Activated T-cell treated with anti-CD3 and anti-CD28 coated beads for 4 hours (primary cell): ENCODE results near the gene TCEANC.
"Not testable (repeated sequence)": the region's sequence is repeated elsewhere in the genome, so short reads cannot be mapped to it uniquely, and the experiment has no call there.

ENCODE experiments used
- DNase-seq: peaks from one replicate; pipeline ENCODE4 v3.0.0-alpha.2; 2020

TCEANC gene

GRCh38 chrX:13658602-13659001 lies 5.7 kb downstream of the TCEANC start:
- DNase-seq, result no peak

DNA sequence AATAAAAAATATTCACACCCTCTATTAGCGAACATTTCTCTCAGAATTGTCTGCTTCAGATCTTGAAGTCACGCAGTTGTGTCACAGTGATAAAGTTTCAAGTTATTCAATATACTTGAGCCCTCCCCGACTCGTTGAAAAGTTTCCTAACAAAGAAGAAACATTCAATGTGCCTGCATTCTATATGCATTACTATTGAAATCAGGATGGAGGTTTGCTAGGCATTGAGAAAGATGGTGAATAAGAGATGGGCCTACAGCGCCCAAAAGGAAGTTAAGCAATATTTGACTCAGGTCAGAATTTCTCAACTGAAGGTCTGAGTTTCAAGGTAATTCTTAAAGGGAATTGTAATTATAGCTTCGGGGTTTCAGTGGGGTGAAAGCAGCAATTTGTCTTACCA lies 6.1 kb downstream of the TCEANC start:
- DNase-seq, result no peak

DNA sequence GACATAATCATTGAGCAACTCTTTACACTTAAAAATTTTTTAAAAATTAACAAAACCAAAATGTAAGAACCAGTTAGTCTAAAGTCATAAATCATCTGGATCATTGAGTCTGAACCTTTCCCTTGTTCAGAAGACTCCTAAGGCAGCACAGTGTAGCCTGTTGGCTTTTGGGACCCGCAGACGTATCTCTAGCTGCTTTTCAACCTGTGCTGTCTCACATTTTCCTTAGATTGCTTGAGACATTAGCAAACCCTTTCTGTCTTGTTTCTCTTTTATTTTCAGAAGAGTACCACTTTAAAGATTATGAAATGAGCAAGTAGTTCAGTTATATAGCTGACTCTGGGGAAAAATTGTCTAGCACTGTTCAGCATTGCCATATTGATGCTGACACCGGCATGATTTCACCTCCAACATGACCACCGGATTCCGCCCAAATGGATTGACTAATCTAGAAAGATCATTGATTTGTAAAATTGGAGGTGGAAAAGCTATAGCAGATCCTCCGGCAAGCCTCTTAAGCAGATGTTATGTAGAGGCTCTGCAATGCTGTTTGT lies 8.9 kb downstream of the TCEANC start:
- no peak for DNase-seq

DNA sequence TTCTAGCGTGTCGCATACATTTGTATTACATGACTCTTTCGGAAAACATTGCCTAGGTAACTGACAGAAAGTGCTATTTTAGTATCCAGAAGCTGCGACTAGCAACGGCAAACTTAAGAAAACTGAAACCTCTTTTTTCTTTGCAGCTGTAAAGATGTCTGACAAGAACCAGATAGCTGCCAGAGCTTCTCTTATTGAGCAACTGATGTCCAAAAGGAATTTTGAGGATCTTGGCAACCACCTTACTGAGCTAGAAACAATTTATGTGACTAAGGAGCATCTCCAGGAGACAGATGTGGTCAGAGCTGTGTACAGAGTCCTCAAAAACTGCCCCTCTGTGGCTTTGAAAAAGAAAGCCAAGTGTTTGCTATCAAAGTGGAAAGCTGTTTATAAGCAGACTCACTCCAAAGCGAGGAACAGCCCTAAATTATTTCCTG lies 9.4 kb downstream of the TCEANC start:
- no peak for DNase-seq

- DNase-seq, result no peak
Observed at GRCh38 chrX:13664020-13664419, 11.1 kb downstream of the TCEANC start.

DNA sequence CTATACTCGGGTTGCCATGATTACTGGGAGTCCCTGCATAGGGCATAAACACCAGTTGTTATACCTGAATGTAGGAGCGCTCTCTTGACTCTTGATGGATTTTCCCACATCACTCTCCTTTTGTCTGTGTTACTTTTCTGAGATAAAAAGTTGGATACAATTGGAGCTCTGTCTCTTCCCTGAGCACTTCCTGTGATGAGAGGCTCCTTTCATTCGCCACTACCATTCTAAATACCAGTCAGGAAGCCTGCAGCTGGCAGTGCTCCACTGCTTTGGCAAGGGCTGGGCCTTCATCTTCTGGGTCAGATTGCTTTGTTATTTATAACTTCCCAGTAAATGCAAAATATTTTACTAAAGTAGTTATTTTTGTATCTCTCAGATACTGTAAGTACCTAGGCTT lies 13.9 kb downstream of the TCEANC start:
- DNase-seq, result no peak

- no peak for DNase-seq
Observed at GRCh38 chrX:13667919-13668318, 15.0 kb downstream of the TCEANC start.

- peak; percentile 14 for DNase-seq
Observed at GRCh38 chrX:13669246-13669737, 16.4 kb downstream of the TCEANC start.

DNA sequence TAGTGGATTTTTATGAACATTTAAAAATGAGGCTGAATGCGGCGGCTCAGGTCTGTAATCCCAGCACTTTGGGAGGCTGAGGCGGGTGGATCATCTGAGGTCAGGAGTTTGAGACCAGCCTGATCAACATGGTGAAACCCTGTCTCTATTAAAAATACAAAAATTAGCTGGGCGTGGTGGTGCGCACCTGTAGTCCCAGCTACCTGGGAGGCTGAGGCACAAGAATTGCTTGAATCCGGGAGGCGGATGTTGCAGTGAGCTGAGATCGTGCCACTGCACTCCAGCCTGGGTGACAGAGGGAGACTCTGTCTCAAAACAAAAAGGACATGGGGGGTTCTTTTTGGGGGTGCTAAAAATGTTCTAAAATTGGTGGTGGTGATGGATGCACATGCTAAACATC lies 16.8 kb downstream of the TCEANC start:
- DNase-seq, result not testable (repeated sequence)

GRCh38 chrX:13670197-13670596 lies 17.3 kb downstream of the TCEANC start:
- DNase-seq, result no peak

- no peak for DNase-seq
Observed at GRCh38 chrX:13673016-13673415, 20.1 kb downstream of the TCEANC start.

- DNase-seq, result no peak
Observed at GRCh38 chrX:13676885-13677284, 23.9 kb downstream of the TCEANC start.

DNA sequence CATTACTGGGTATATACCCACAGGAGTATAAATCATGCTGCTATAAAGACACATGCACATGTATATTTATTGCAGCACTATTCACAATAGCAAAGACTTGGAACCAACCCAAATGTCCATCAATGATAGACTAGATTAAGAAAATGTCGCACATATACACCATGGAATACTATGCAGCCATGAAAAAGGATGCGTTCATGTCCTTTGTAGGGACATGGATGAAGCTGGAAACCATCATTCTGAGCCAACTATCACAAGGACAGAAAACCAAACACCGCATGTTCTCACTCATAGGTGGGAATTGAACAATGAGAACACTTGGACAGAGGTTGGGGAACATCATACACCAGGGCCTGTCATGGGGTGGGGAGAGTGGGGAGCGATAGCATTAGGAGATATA lies 26.8 kb downstream of the TCEANC start:
- DNase-seq, result not testable (repeated sequence)

DNA sequence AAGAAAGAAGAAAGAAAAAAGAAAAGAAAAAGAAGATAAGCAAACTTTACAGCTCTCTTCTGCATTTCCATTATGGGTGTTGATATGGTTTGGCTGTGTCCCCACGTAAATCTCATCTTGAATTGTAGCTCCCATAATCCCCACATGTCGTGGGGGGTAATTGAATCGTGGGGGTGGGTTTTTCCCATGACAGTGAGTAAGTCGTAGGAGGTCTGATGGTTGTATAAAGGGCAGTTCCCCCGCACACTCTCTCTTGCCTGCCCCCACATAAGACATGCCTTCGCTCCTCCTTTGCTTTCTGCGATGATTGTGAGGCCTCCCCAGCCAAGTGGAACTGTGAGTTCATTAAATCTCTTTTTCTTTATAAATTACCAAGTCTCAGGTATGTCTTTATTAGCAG lies 28.7 kb downstream of the TCEANC start:
- DNase-seq, result no peak

DNA sequence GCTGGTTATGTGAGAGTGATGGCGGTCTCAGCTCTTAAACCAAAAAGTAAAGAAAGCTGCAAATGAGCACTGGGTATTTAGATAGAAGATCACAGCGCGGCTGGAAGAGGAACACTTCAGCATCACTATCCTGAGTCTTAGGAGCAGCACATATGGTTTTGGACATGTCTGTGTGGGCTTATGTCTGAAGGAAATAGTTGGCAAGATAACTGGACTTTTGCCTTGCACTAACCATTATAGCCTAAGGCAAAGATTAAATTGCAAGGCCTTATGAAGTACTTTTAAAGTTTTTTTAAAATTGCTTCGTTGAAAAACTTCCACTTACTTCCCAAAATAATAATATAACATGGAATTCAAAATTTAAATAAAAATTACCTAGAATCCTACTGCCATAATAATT lies 31.4 kb downstream of the TCEANC start:
- DNase-seq, result no peak

DNA sequence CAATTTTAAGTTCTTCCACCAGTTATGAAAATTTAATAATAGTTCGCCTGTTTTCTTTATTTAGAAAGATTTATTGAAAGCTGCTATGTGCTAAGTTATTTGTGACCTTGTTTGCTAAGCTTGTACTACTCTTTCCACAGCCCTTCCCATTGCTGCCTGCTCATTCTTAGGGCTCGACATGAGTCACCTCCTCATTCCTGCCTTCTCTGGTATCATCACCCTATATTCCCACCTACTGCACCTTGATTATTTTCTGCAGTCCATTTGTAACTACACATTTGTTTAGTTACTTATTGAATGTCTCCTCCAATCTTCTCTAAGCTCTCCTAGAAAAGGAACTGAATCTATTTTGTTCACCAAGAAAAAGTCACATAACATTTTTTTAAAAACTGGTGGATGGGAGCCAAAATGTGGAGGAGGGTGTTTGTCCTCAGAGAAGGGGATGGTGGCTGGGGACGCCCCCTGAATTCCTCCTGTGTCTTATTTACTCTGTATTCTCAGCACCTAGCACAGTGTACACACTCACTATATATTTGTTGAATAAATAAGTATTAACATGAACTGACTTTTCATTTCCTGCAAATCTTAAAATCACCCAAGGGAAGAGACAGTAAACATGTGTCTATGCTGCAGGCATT lies 32.3 kb downstream of the TCEANC start:
- DNase-seq, result no peak

DNA sequence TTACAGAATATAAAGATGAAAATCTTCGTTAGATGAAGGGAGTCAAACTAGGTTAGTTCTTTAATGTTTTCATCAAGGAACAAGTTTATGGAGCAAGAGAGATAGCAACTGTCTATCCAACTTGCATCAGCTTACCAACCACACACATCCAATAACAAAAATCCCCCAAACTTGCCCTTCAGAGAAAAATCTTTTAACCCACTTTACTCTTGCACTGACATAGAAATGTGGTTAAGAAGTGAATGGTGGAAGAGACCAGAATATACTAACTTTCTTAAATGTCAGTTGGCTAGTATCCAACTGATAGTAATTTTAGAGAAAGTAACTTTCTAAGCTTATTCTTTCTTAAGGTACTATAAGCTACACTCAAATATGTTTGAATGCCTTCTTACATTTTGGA lies 34.3 kb downstream of the TCEANC start:
- no peak for DNase-seq

DNA sequence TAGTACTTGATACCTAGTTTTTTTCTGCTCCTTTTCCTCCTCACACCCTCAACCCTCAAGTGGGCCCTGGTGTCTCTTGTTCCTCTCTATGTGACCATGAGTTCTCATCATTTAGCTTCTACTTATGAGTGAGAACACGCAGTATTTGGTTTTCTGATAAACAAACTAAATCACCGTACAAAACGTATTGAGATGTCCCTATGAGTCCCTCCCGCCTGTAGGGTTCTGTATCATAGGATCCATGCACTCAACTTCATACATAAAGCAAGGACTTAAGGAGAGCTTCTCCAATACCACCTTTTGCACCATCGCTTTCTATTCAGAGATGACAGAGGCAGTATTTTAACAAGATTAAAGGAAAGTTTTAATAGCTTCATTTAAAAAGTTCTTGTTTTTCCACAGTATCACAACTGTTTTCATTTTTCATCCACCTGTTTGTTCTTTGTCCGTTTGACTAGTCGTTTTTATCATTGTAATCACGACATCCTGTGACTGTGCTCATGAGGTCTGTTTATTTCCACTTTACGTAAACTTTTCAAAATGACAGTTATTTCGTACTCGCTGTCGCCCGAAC lies 35.5 kb downstream of the TCEANC start:
- no peak for DNase-seq

DNA sequence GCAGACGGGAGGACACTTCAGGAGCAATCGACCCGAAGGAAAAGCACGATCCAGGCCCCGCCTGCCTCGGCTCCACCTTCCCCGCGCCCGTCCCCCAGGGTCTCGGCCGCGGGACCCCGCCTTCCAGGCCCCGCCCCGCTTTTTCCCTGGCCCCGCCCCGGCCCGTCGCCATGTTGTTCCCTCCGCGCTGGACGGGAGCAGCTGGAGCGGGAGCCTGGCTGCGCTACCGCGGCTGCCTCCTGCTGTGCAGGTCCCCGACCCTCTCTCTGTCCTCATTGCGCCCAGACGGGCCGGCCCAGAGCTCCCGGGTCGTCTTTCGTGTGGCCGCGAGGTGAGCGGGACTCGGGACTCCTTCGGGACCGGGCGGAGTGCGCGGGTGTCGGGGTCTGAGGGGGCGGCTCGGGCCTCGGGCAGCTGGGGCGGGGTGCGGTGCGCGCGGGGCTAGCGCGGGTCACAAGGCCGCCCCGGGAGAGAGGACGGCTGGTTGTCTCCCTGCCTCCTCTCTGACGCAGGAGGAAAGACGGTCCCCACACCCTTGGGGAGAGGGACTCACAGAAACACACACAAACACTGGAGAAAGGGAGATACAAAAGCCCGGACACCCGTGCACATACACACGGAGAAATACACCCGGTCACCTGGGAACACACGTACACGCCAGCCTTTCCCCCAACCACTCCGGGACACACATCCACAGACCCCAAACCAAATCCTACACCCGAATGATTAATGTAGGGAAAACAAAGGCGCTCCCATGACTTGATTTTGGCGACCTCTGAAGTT lies 36.2 kb downstream of the TCEANC start, which contains the start of gene RAB9A:
TSS of gene RAB9A (plus strand) at position 171 of the 783 bp plus-strand sequence. CDS start 19,619 bp downstream, outside the sequence.
- peak; percentile 68 for DNase-seq

- no peak for DNase-seq
Observed at GRCh38 chrX:13689741-13690211, 36.8 kb downstream of the TCEANC start.

DNA sequence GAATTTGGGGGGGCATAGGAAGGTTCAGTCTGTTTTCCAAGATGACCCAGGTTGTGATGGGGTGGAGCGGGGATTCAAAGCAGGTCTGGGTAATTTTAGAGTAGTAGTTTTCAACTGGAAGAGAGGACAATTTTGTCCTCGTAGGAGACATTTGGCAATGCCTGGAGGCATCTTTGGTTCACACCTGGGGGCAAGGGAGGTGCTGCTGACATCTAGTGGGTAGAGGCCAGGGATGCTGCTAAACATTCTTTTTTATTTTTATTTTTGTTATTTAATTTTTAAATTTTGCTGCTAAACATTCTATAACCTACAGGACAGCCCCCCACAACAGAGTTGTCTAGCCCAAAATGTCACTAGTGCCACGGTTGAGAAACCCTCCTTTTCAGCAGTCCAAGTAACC lies 37.9 kb downstream of the TCEANC start:
- no peak for DNase-seq

DNA sequence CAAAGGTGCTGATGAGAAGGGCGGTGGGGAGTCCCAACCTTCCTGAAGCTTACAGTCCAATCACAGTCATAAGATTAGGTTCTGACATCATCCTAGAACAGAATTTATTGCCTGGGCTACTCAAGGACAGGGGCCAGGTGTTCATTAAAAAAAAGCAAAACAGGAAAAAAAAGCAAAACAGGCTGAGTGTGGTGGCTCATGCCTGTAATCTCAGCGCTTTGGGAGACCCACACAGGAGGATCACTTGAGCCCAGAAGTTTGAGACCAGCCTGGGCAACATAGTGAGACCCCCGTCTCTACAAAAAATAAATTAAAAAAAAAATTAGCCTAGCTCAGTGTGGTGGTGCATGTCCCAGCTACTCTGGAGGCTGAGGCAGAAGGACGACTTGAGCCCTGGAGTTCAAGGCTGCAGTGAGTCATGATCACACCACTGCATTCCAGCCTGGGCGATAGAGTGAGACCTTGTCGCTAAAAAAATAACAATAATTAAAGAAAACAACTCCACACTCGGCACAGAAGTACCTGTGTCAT lies 39.0 kb downstream of the TCEANC start:
- DNase-seq, result no peak

DNA sequence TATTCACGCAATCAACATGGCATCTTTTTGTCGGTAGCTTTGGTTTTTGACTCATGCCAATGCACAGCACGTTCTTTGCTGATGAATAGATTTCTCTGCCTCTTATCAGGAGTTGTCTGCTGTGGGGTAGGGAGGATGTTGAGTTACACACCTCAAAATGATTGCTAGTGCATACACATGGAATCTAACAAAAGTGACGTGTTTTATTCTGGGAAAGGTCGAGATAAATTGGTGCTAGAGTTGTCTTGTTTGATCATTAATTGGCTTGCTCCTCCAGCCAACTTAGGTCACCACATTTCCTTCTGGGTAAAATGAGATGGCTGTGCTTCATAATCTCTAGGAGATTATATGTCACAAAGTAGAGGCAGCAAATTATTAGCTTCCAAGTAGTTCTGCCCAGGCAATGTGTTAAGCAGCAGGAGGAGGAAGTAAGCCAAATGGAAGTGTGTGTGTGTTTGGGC lies 39.9 kb downstream of the TCEANC start:
- no peak for DNase-seq
